GM08714 (cell line): ENCODE results near the gene PPRC1.
A peak's percentile ranks its signal among the peaks of the same experiment; 100 is the strongest.

Experiments used
- H3K4me3 ChIP-seq: fragments of 200-500 bp; sonication (Bioruptor generic); 2 replicates; pipeline ENCODE4 v1.5.1; 2014; ENCODE audit warnings: mild to moderate bottlenecking, low read length, inconsistent platforms
- ZNF274 ChIP-seq: IDR thresholded peaks from 2 replicates; pipeline ENCODE4 v1.6.1; 2012; ENCODE audit warnings: mild to moderate bottlenecking, low read depth, low read length

The PPRC1 gene

GRCh38 chr10:102132563-102133372 lies at the start of gene PPRC1:
PPRC1 (plus strand) TSS chr10:102133040; CDS start chr10:102133069, 29 bp downstream.
- TF ChIP-seq ZNF274, result no peak
- H3K4me3 ChIP-seq, result peak within 1 kb of the TSS; percentile 78

- no peak for TF ChIP-seq ZNF274
- no peak overlapping the region for H3K4me3 ChIP-seq
These were observed 49.3 kb upstream of the PPRC1 start for GRCh38 chr10:102083541-102083940.

GRCh38 chr10:102085336-102085735 lies 47.5 kb upstream of the PPRC1 start:
- H3K4me3 ChIP-seq, result no peak overlapping the region
- no peak for TF ChIP-seq ZNF274

GRCh38 chr10:102086196-102086595 lies 46.6 kb upstream of the PPRC1 start:
- TF ChIP-seq ZNF274, result no peak
- no peak overlapping the region for H3K4me3 ChIP-seq

GRCh38 chr10:102090772-102091171 lies 42.1 kb upstream of the PPRC1 start:
- TF ChIP-seq ZNF274, result no peak

GRCh38 chr10:102096449-102096848 lies 36.4 kb upstream of the PPRC1 start:
- H3K4me3 ChIP-seq, result no peak overlapping the region
- TF ChIP-seq ZNF274, result no peak

More at GRCh38 chr10:102090772-102091171, 42.1 kb upstream of the PPRC1 start:
- no peak overlapping the region for H3K4me3 ChIP-seq

- no peak overlapping the region for H3K4me3 ChIP-seq
- TF ChIP-seq ZNF274, result no peak
These were observed 31.7 kb upstream of the PPRC1 start for GRCh38 chr10:102101152-102101551.

- H3K4me3 ChIP-seq, result no peak overlapping the region
- TF ChIP-seq ZNF274, result no peak
These were observed 30.4 kb upstream of the PPRC1 start for GRCh38 chr10:102102421-102102820.

- no peak for TF ChIP-seq ZNF274
- H3K4me3 ChIP-seq, result no peak overlapping the region
These were observed 25.8 kb upstream of the PPRC1 start for GRCh38 chr10:102106998-102107397.

GRCh38 chr10:102109166-102110116 lies 23.4 kb upstream of the PPRC1 start:
- H3K4me3 ChIP-seq, result no peak overlapping the region
- no peak for TF ChIP-seq ZNF274

- no peak for TF ChIP-seq ZNF274
- H3K4me3 ChIP-seq, result no peak overlapping the region
These were observed 21.6 kb upstream of the PPRC1 start for GRCh38 chr10:102111276-102111675.

GRCh38 chr10:102112210-102112817 lies 20.5 kb upstream of the PPRC1 start:
- no peak for TF ChIP-seq ZNF274
- H3K4me3 ChIP-seq, result no peak overlapping the region; the same call in 1 of the 2 replicates

GRCh38 chr10:102113261-102113955 lies 19.4 kb upstream of the PPRC1 start:
- no peak for TF ChIP-seq ZNF274
- H3K4me3 ChIP-seq, result peak overlapping the region; percentile 64
